Activated naive CD8-positive, alpha-beta T cell treated with anti-CD3 and anti-CD28 coated beads, Interleukin-2, amount 50 U/mL, for 24 hours (primary cell): ENCODE measurements around the gene ESX1.

ENCODE experiments used
- ATAC-seq: fragments of 150-1000 bp; cut with Tn5 transposase; one replicate; pipeline ENCODE4 v1.10.0; 2021
- DNase-seq: peaks from one replicate; pipeline ENCODE4 v3.0.0; 2021
- H3K27ac Mint-ChIP-seq: one replicate; pipeline ENCODE4 v1.8.0; 2021; ENCODE audit warnings: mild to moderate bottlenecking, mixed read lengths
- H3K27me3 Mint-ChIP-seq: one replicate; pipeline ENCODE4 v1.8.0; 2021; ENCODE audit warnings: mixed read lengths
- H3K36me3 Mint-ChIP-seq: one replicate; pipeline ENCODE4 v1.8.0; 2021; ENCODE audit warnings: low read depth, mixed read lengths
- H3K4me1 Mint-ChIP-seq: one replicate; pipeline ENCODE4 v1.8.0; 2021; ENCODE audit warnings: mixed read lengths
- H3K4me3 Mint-ChIP-seq: one replicate; pipeline ENCODE4 v1.8.0; 2021; ENCODE audit warnings: mild to moderate bottlenecking, moderate library complexity, mixed read lengths
- H3K9me3 Mint-ChIP-seq: one replicate; pipeline ENCODE4 v1.8.0; 2021; ENCODE audit warnings: mixed read lengths

The ESX1 gene

GRCh38 chrX:104254442-104255115 is at the start of gene ESX1:
TSS of gene ESX1 (minus strand) at chrX:104254933. CDS start at chrX:104254849, 84 bp downstream.
- no peak within 1 kb of the TSS for H3K27ac Mint-ChIP-seq
- peak; percentile 1 for DNase-seq
- ATAC-seq, result no peak
- H3K9me3 Mint-ChIP-seq, result no peaks in the 10 kb centered on the region
- peaks cover 9% of the 10 kb centered on the region for H3K4me1 Mint-ChIP-seq
- H3K27me3 Mint-ChIP-seq, result peaks cover 36% of the 10 kb centered on the region
- peak within 1 kb of the TSS; percentile 65 for H3K4me3 Mint-ChIP-seq
- no peaks in the 10 kb centered on the region for H3K36me3 Mint-ChIP-seq

- no peaks in the 10 kb centered on the region for H3K9me3 Mint-ChIP-seq
- no peaks in the 10 kb centered on the region for H3K4me1 Mint-ChIP-seq
- H3K27me3 Mint-ChIP-seq, result peaks cover 4% of the 10 kb centered on the region
- ATAC-seq, result no peak
- no peaks in the 10 kb centered on the region for H3K36me3 Mint-ChIP-seq
- DNase-seq, result no peak
- H3K4me3 Mint-ChIP-seq, result no peak overlapping the region
- no peak overlapping the region for H3K27ac Mint-ChIP-seq
These were observed 40.9 kb upstream of the ESX1 start for GRCh38 chrX:104295636-104296035.

GRCh38 chrX:104288961-104289360 is 34.2 kb upstream of the ESX1 start:
- no peak for ATAC-seq
- no peaks in the 10 kb centered on the region for H3K9me3 Mint-ChIP-seq

GRCh38 chrX:104288269-104288668 is 33.5 kb upstream of the ESX1 start:
- no peak overlapping the region for H3K27ac Mint-ChIP-seq
- H3K9me3 Mint-ChIP-seq, result no peaks in the 10 kb centered on the region
- no peak overlapping the region for H3K4me3 Mint-ChIP-seq
- H3K27me3 Mint-ChIP-seq, result peaks cover 4% of the 10 kb centered on the region
- ATAC-seq, result no peak
- DNase-seq, result no peak
- no peaks in the 10 kb centered on the region for H3K36me3 Mint-ChIP-seq
- no peaks in the 10 kb centered on the region for H3K4me1 Mint-ChIP-seq

More at GRCh38 chrX:104288961-104289360, 34.2 kb upstream of the ESX1 start:
- no peaks in the 10 kb centered on the region for H3K36me3 Mint-ChIP-seq
- H3K4me3 Mint-ChIP-seq, result no peak overlapping the region
- peaks cover 4% of the 10 kb centered on the region for H3K27me3 Mint-ChIP-seq
- DNase-seq, result no peak
- H3K4me1 Mint-ChIP-seq, result no peaks in the 10 kb centered on the region
- no peak overlapping the region for H3K27ac Mint-ChIP-seq

- no peak overlapping the region for H3K4me3 Mint-ChIP-seq
- no peaks in the 10 kb centered on the region for H3K27me3 Mint-ChIP-seq
- H3K9me3 Mint-ChIP-seq, result no peaks in the 10 kb centered on the region
- no peak for ATAC-seq
- H3K27ac Mint-ChIP-seq, result no peak overlapping the region
- no peak for DNase-seq
- no peaks in the 10 kb centered on the region for H3K4me1 Mint-ChIP-seq
- no peaks in the 10 kb centered on the region for H3K36me3 Mint-ChIP-seq
These were observed 30.5 kb upstream of the ESX1 start for GRCh38 chrX:104285201-104285600.

- H3K27ac Mint-ChIP-seq, result no peak overlapping the region
- DNase-seq (no peak), ATAC-seq (no peak)
- H3K4me1 Mint-ChIP-seq, result no peaks in the 10 kb centered on the region
- no peaks in the 10 kb centered on the region for H3K9me3 Mint-ChIP-seq
- no peaks in the 10 kb centered on the region for H3K36me3 Mint-ChIP-seq
- H3K4me3 Mint-ChIP-seq, result no peak overlapping the region
- H3K27me3 Mint-ChIP-seq, result no peaks in the 10 kb centered on the region
These were observed 29.8 kb upstream of the ESX1 start for GRCh38 chrX:104284507-104284906.

- ATAC-seq (no peak), DNase-seq (no peak)
- H3K4me1 Mint-ChIP-seq, result no peaks in the 10 kb centered on the region
- no peak overlapping the region for H3K27ac Mint-ChIP-seq
- no peaks in the 10 kb centered on the region for H3K27me3 Mint-ChIP-seq
- no peaks in the 10 kb centered on the region for H3K9me3 Mint-ChIP-seq
- H3K4me3 Mint-ChIP-seq, result no peak overlapping the region
- no peaks in the 10 kb centered on the region for H3K36me3 Mint-ChIP-seq
These were observed 27.5 kb upstream of the ESX1 start for GRCh38 chrX:104282166-104282725.

GRCh38 chrX:104281564-104281963 is 26.8 kb upstream of the ESX1 start:
- no peak overlapping the region for H3K27ac Mint-ChIP-seq
- H3K4me3 Mint-ChIP-seq, result no peak overlapping the region
- DNase-seq, result no peak
- H3K4me1 Mint-ChIP-seq, result no peaks in the 10 kb centered on the region
- no peaks in the 10 kb centered on the region for H3K27me3 Mint-ChIP-seq
- no peak for ATAC-seq
- H3K36me3 Mint-ChIP-seq, result no peaks in the 10 kb centered on the region
- no peaks in the 10 kb centered on the region for H3K9me3 Mint-ChIP-seq

- H3K27ac Mint-ChIP-seq, result no peak overlapping the region
- H3K4me3 Mint-ChIP-seq, result no peak overlapping the region
- H3K9me3 Mint-ChIP-seq, result no peaks in the 10 kb centered on the region
- H3K36me3 Mint-ChIP-seq, result no peaks in the 10 kb centered on the region
- no peaks in the 10 kb centered on the region for H3K27me3 Mint-ChIP-seq
- DNase-seq (no peak), ATAC-seq (no peak)
- H3K4me1 Mint-ChIP-seq, result no peaks in the 10 kb centered on the region
These were observed 25.9 kb upstream of the ESX1 start for GRCh38 chrX:104280609-104281008.

- Mint-ChIP-seq H3K27me3 (peaks cover 8% of the 10 kb centered on the region), H3K9me3 (no peaks in the 10 kb centered on the region), H3K4me3 (peak overlapping the region; percentile 34), H3K27ac (no peak overlapping the region), H3K4me1 (peaks cover 2% of the 10 kb centered on the region), H3K36me3 (no peaks in the 10 kb centered on the region)
- peak; percentile 26 for DNase-seq
- ATAC-seq, result no peak
These were observed 16.3 kb upstream of the ESX1 start for GRCh38 chrX:104270916-104271512.

- H3K36me3 Mint-ChIP-seq, result no peaks in the 10 kb centered on the region
- peaks cover 2% of the 10 kb centered on the region for H3K4me1 Mint-ChIP-seq
- ATAC-seq (no peak), DNase-seq (no peak)
- no peaks in the 10 kb centered on the region for H3K9me3 Mint-ChIP-seq
- H3K27me3 Mint-ChIP-seq, result peaks cover 8% of the 10 kb centered on the region
- no peak overlapping the region for H3K27ac Mint-ChIP-seq
- H3K4me3 Mint-ChIP-seq, result no peak overlapping the region
These were observed 15.5 kb upstream of the ESX1 start for GRCh38 chrX:104270212-104270611.

GRCh38 chrX:104255465-104255864 is 732 bp upstream of the ESX1 start:
- Mint-ChIP-seq H3K27me3 (peaks cover 36% of the 10 kb centered on the region), H3K36me3 (no peaks in the 10 kb centered on the region), H3K4me3 (no peak overlapping the region), H3K9me3 (no peaks in the 10 kb centered on the region), H3K4me1 (peaks cover 9% of the 10 kb centered on the region), H3K27ac (no peak overlapping the region)
- ATAC-seq (no peak), DNase-seq (peak; percentile 1)

- Mint-ChIP-seq H3K4me1 (peaks cover 9% of the 10 kb centered on the region), H3K9me3 (no peaks in the 10 kb centered on the region), H3K36me3 (no peaks in the 10 kb centered on the region), H3K27me3 (peaks cover 32% of the 10 kb centered on the region), H3K4me3 (peak overlapping the region; percentile 65), H3K27ac (no peak overlapping the region)
- DNase-seq (peak; percentile 6), ATAC-seq (no peak)
These were observed 929 bp downstream of the ESX1 start for GRCh38 chrX:104253567-104254441.

- DNase-seq (no peak), ATAC-seq (no peak)
- H3K4me3 Mint-ChIP-seq, result no peak overlapping the region
- no peaks in the 10 kb centered on the region for H3K36me3 Mint-ChIP-seq
- H3K9me3 Mint-ChIP-seq, result no peaks in the 10 kb centered on the region
- H3K27me3 Mint-ChIP-seq, result peaks cover 23% of the 10 kb centered on the region
- H3K4me1 Mint-ChIP-seq, result peaks cover 8% of the 10 kb centered on the region
- H3K27ac Mint-ChIP-seq, result no peak overlapping the region
These were observed 4.3 kb downstream of the ESX1 start for GRCh38 chrX:104250470-104250869.
